SK-N-SH (cell line): ENCODE measurements around the gene RIC3. TPM values are rescaled to one million over a fixed set of nuclear protein-coding genes. Genes with fewer than 3 reads are reported as not detected.

Experiments used
- CTCF ChIA-PET: fragments of 300-600, 350-600 bp; formaldehyde crosslinking; extraction: SDS; loops from one replicate; lab custom pipeline; 2021; lab: Yijun Ruan, JAX
- POLR2A ChIA-PET: fragments of 350-600 bp; sonication (Branson Sonifier 250); formaldehyde crosslinking; extraction: SDS; loops from one replicate; lab custom pipeline; 2020; ENCODE audit warnings: antibody characterized with exemption, inconsistent platforms; lab: Yijun Ruan, JAX
- DNase-seq: peaks from one replicate; pipeline ENCODE4 v3.0.0; 2012
- H2AFZ ChIP-seq: fragments of 200-600 bp; sonication (generic); 2 replicates; pipeline ENCODE4 v1.8.1; 2016; ENCODE audit warnings: antibody characterized with exemption, mild to moderate bottlenecking, low read depth
- H3F3A ChIP-seq: fragments of 200-600 bp; sonication (generic); replicated peaks from 2 replicates; pipeline ENCODE3; 2016; ENCODE audit warnings: antibody characterized with exemption, mild to moderate bottlenecking; ENCODE audit not compliant: insufficient read depth
- H3K27ac ChIP-seq, 2 experiments: fragments of 200-500 bp in 1 of 2; fragments of 200-600 bp in 1 of 2; sonication (Bioruptor generic) in 1 of 2; sonication (generic), shearing (Covaris generic) in 1 of 2; 2 replicates each; pipeline versions ENCODE4 v1.5.1 to v1.6.1; 2014 to 2016; ENCODE audit warnings: low read depth in 2 of 2, inconsistent platforms in 1 of 2, low read length in 1 of 2, mild to moderate bottlenecking in 1 of 2, mixed read lengths in 1 of 2
- H3K27me3 ChIP-seq: fragments of 200-600 bp; sonication (generic), shearing (Covaris generic); 2 replicates; pipeline ENCODE4 v1.6.1; 2016; ENCODE audit warnings: mixed run types; ENCODE audit not compliant: insufficient read depth
- H3K36me3 ChIP-seq, 2 experiments: fragments of 200-500 bp in 1 of 2; fragments of 200-600 bp in 1 of 2; sonication (Bioruptor generic) in 1 of 2; sonication (generic) in 1 of 2; replicated peaks in 1 of 2; 2 replicates each; pipeline versions ENCODE3 to v1.5.1; 2014 to 2016; ENCODE audit warnings: low read length in 1 of 2, mild to moderate bottlenecking in 1 of 2; ENCODE audit not compliant: insufficient read depth in 2 of 2, control insufficient read depth in 1 of 2
- H3K4me1 ChIP-seq, 2 experiments: fragments of 200-500 bp in 1 of 2; fragments of 200-600 bp in 1 of 2; sonication (Bioruptor generic) in 1 of 2; sonication (generic), shearing (Covaris generic) in 1 of 2; 2 replicates each; pipeline versions ENCODE4 v1.5.1 to v1.6.1; 2014 to 2016; ENCODE audit warnings: low read depth in 1 of 2, low read length in 1 of 2, mixed run types in 1 of 2; ENCODE audit not compliant: insufficient read depth in 2 of 2, control insufficient read depth in 1 of 2
- H3K4me2 ChIP-seq: fragments of 200-600 bp; sonication (generic), shearing (Covaris generic); 2 replicates; pipeline ENCODE4 v1.6.1; 2017; ENCODE audit warnings: mixed run types
- H3K4me3 ChIP-seq, 2 experiments: fragments of 200-500 bp in 1 of 2; fragments of 200-600 bp in 1 of 2; sonication (Bioruptor generic) in 1 of 2; sonication (generic), shearing (Covaris generic) in 1 of 2; 2 replicates each; pipeline versions ENCODE4 v1.5.1 to v1.8.1; 2014 to 2016; ENCODE audit warnings: low read depth in 2 of 2, inconsistent platforms in 1 of 2, low read length in 1 of 2, mild to moderate bottlenecking in 1 of 2, mixed read lengths in 1 of 2, moderate library complexity in 1 of 2
- H3K79me2 ChIP-seq: fragments of 200-600 bp; sonication (generic); 2 replicates; pipeline ENCODE4 v1.8.1; 2017; ENCODE audit warnings: mild to moderate bottlenecking; ENCODE audit not compliant: insufficient read depth
- H3K9ac ChIP-seq: fragments of 200-600 bp; sonication (generic); 2 replicates; pipeline ENCODE4 v1.6.1; 2017; ENCODE audit warnings: mixed run types
- H3K9me2 ChIP-seq: fragments of 200-600 bp; sonication (generic); 2 replicates; pipeline ENCODE4 v1.6.1; 2017; ENCODE audit warnings: mixed run types
- H3K9me3 ChIP-seq: fragments of 200-600 bp; sonication (generic); 2 replicates; pipeline ENCODE4 v1.6.1; 2017; ENCODE audit warnings: mixed run types, mild to moderate bottlenecking, moderate library complexity
- H4K20me1 ChIP-seq: fragments of 200-600 bp; sonication (generic); 2 replicates; pipeline ENCODE4 v1.6.1; 2017; ENCODE audit warnings: mild to moderate bottlenecking, mixed run types; ENCODE audit not compliant: insufficient read depth
- ELF1 ChIP-seq: IDR thresholded peaks from 2 replicates; pipeline ENCODE4 v1.4.0; 2012
- FOXJ3 ChIP-seq: sonication (generic); formaldehyde crosslinking; IDR thresholded peaks from 2 replicates; pipeline ENCODE4 v1.5.1; 2020; ENCODE audit warnings: mild to moderate bottlenecking, missing genetic modification reagents
- FOXM1 ChIP-seq: IDR thresholded peaks from 2 replicates; pipeline ENCODE4 v1.4.0; 2012; ENCODE audit warnings: low read depth, mild to moderate bottlenecking
- GABPA ChIP-seq: IDR thresholded peaks from 2 replicates; pipeline ENCODE4 v1.4.0; 2012; ENCODE audit warnings: low read depth, mild to moderate bottlenecking
- IRF3 ChIP-seq: fragments of 150-350 bp; IDR thresholded peaks from 2 replicates; pipeline ENCODE4 v1.6.1; 2016; ENCODE audit warnings: mild to moderate bottlenecking, low read depth, low read length
- JUND ChIP-seq: IDR thresholded peaks from 2 replicates; pipeline ENCODE4 v1.4.0; 2012
- MXI1 ChIP-seq: IDR thresholded peaks from 2 replicates; pipeline ENCODE4 v1.6.1; 2012; ENCODE audit warnings: mild to moderate bottlenecking, low read depth, low read length, improper control_type of control experiment
- NRF1 ChIP-seq: IDR thresholded peaks from 2 replicates; pipeline ENCODE4 v1.6.1; 2012; ENCODE audit warnings: low read depth, mild to moderate bottlenecking, low read length
- RAD21 ChIP-seq: IDR thresholded peaks from 2 replicates; pipeline ENCODE4 v1.6.1; 2012; ENCODE audit warnings: mild to moderate bottlenecking, low read length
- RCOR1 ChIP-seq: fragments of 150-350 bp; IDR thresholded peaks from 2 replicates; pipeline ENCODE4 v1.6.1; 2017; ENCODE audit warnings: antibody characterized with exemption, low read length
- SIN3A ChIP-seq: IDR thresholded peaks from 2 replicates; pipeline ENCODE4 v1.6.1; 2012; ENCODE audit warnings: low read depth, mild to moderate bottlenecking, low read length, moderate library complexity, borderline replicate concordance
- SMC3 ChIP-seq: IDR thresholded peaks from 2 replicates; pipeline ENCODE4 v1.6.1; 2012; ENCODE audit warnings: low read depth, low read length, improper control_type of control experiment
- TAF1 ChIP-seq: IDR thresholded peaks from 2 replicates; pipeline ENCODE4 v1.6.1; 2012; ENCODE audit warnings: low read depth, mild to moderate bottlenecking, low read length, moderate library complexity, borderline replicate concordance
- TCF12 ChIP-seq: IDR thresholded peaks from 2 replicates; pipeline ENCODE4 v1.4.0; 2012
- USF1 ChIP-seq: IDR thresholded peaks from 2 replicates; pipeline ENCODE4 v1.4.0; 2012; ENCODE audit warnings: low read depth, borderline replicate concordance
- USF2 ChIP-seq: fragments of 150-350 bp; IDR thresholded peaks from 2 replicates; pipeline ENCODE4 v1.6.1; 2017; ENCODE audit warnings: antibody characterized with exemption, low read length, low read depth, borderline replicate concordance
- YY1 ChIP-seq: IDR thresholded peaks from 2 replicates; pipeline ENCODE4 v1.4.0; 2012; ENCODE audit warnings: low read depth, mild to moderate bottlenecking
- ZBTB33 ChIP-seq: IDR thresholded peaks from 2 replicates; pipeline ENCODE4 v1.4.0; 2012; ENCODE audit warnings: low read depth, borderline replicate concordance
- WGBS: methylation state at CpG from one replicate; pipeline ENCODE4 v1.1.6; 2017; ENCODE audit warnings: low lambda C conversion rate; 5-methylcytosine and 5-hydroxymethylcytosine counted together
- polyA plus RNA-seq, 3 experiments: library from polyadenylated mRNA; depleted of rRNA; stranded (reverse); fragments of >200 nt; gene quantifications; 2 replicates each; pipeline ENCODE4 v1.2.3, GENCODE V29; 2012

Gene RIC3
- polyA plus RNA-seq, 1 of the 3 experiments (the other 2 are of a cell fraction) = 0.54 TPM

GRCh38 chr11:8192016-8192895, 23.4 kb upstream of the RIC3 start (continued):
- no peak for TF ChIP-seq USF1
- peak; percentile 92 for TF ChIP-seq SMC3

- H3K79me2 ChIP-seq = no peaks in the 10 kb centered on the region
- no peak overlapping the region for H3K4me2 ChIP-seq
- ChIA-PET CTCF (interaction anchor here (1.0 to 2.4 kb wide), 10 partner anchors 13 to 377 kb away, joined by 3 to 19 read pairs (median 4); partner anchors contain the start of genes LMO1 and RIC3), POLR2A (no interaction called here)
- TF ChIP-seq TCF12 (no peak), GABPA (no peak), USF1 (no peak), NRF1 (no peak), ELF1 (no peak), TAF1 (no peak), USF2 (no peak), SIN3A (no peak), ZBTB33 (no peak), YY1 (no peak), SMC3 (no peak), RCOR1 (no peak), FOXJ3 (no peak), FOXM1 (no peak), JUND (no peak), RAD21 (no peak), MXI1 (no peak), IRF3 (no peak)
- DNase-seq = no peak
- no peaks in the 10 kb centered on the region for H3K36me3 ChIP-seq
- H3K9me3 ChIP-seq = no peaks in the 10 kb centered on the region
- no peak overlapping the region for H3K27ac ChIP-seq
- H3K4me3 ChIP-seq = no peak overlapping the region
- H3K9ac ChIP-seq = no peak overlapping the region
- H3K27me3 ChIP-seq = no peaks in the 10 kb centered on the region
- H4K20me1 ChIP-seq = no peaks in the 10 kb centered on the region
- H3K4me1 ChIP-seq = peaks cover 0 to 12% of the 10 kb centered on the region in 2 experiments; a peak in 1 of 4 replicates
- H2AFZ ChIP-seq = no peak overlapping the region
- no peaks in the 10 kb centered on the region for H3K9me2 ChIP-seq
- 40% methylated on average over 2 of the region's 2 CpGs for WGBS
- no peaks in the 10 kb centered on the region for H3F3A ChIP-seq
Measured at GRCh38 chr11:8190431-8190830, 21.6 kb upstream of the RIC3 start.
